VCaP (cell line): Measurements from ENCODE around the gene NDUFAF3.
A peak's percentile ranks its signal among the peaks of the same experiment; 100 is the strongest.

Experiments used
- H3K27ac ChIP-seq: fragments of 450-650 bp; 2 replicates; pipeline ENCODE4 v1.5.1; 2017
- CTCF ChIP-seq: fragments of 450-650 bp; conservative IDR thresholded peaks from 2 replicates; pipeline ENCODE4 v1.5.1; 2017; ENCODE audit warnings: mild to moderate bottlenecking, moderate library complexity

The NDUFAF3 gene

GRCh38 chr3:49009396-49009795 lies 12.5 kb upstream of the NDUFAF3 start:
- H3K27ac ChIP-seq: no peak overlapping the region
- TF ChIP-seq CTCF: no peak

- TF ChIP-seq CTCF: no peak
- H3K27ac ChIP-seq: 0 out of 2 replicates have a peak overlapping the region, but pooled peaks have one; percentile 32
Observed at GRCh38 chr3:49012441-49013017, 9.4 kb upstream of the NDUFAF3 start.

GRCh38 chr3:49013113-49013737 lies 8.7 kb upstream of the NDUFAF3 start:
- no peak for TF ChIP-seq CTCF
- 0 out of 2 replicates have a peak overlapping the region, but pooled peaks have one; percentile 32 for H3K27ac ChIP-seq

- TF ChIP-seq CTCF: peak; percentile 83
- H3K27ac ChIP-seq: no peak overlapping the region
Observed at GRCh38 chr3:49013738-49014660, 7.9 kb upstream of the NDUFAF3 start.

GRCh38 chr3:49015072-49015471 lies 6.8 kb upstream of the NDUFAF3 start:
- TF ChIP-seq CTCF: no peak

GRCh38 chr3:49015765-49016164 lies 6.2 kb upstream of the NDUFAF3 start:
- TF ChIP-seq CTCF: no peak
- peak overlapping the region; percentile 99 for H3K27ac ChIP-seq

More at GRCh38 chr3:49015072-49015471, 6.8 kb upstream of the NDUFAF3 start:
- H3K27ac ChIP-seq: no peak overlapping the region
